Neural progenitor cell (in vitro differentiated cells): Measurements from ENCODE around the gene ALG1. TPM values are rescaled to one million over a fixed set of nuclear protein-coding genes. Genes with fewer than 3 reads are reported as not detected.

Experiments used
- DNase-seq: peaks from one replicate; pipeline ENCODE4 v3.0.0-alpha.2; 2016; ENCODE audit warnings: low spot score
- H2AFZ ChIP-seq: fragments of 200-600 bp; sonication (generic); replicated peaks from 2 replicates; pipeline ENCODE4 v1.6.1; 2016; ENCODE audit warnings: antibody characterized with exemption
- H3F3A ChIP-seq: fragments of 200-600 bp; sonication (generic); 2 replicates; pipeline ENCODE4 v1.6.1; 2016; ENCODE audit warnings: antibody characterized with exemption, low read depth
- H3K27ac ChIP-seq: fragments of 200-600 bp; sonication (generic); 2 replicates; pipeline ENCODE4 v1.5.1; 2016; ENCODE audit warnings: mild to moderate bottlenecking
- H3K27me3 ChIP-seq: fragments of 200-600 bp; sonication (generic); 2 replicates; pipeline ENCODE4 v1.6.1; 2016; ENCODE audit warnings: mild to moderate bottlenecking, moderate library complexity
- H3K36me3 ChIP-seq: fragments of 200-600 bp; sonication (generic); 2 replicates; pipeline ENCODE4 v1.5.1; 2016
- H3K4me1 ChIP-seq: fragments of 200-600 bp; sonication (generic); 2 replicates; pipeline ENCODE4 v1.6.1; 2016; ENCODE audit warnings: mixed run types
- H3K4me2 ChIP-seq: fragments of 200-600 bp; sonication (generic); 2 replicates; pipeline ENCODE4 v1.6.1; 2016
- H3K4me3 ChIP-seq: fragments of 200-600 bp; sonication (generic); 2 replicates; pipeline ENCODE4 v1.5.1; 2016
- H3K79me2 ChIP-seq: fragments of 200-600 bp; sonication (generic); 2 replicates; pipeline ENCODE4 v1.6.1; 2016; ENCODE audit warnings: low read depth
- H3K9ac ChIP-seq: fragments of 200-600 bp; sonication (generic); 2 replicates; pipeline ENCODE4 v1.6.1; 2016
- H3K9me3 ChIP-seq: fragments of 200-600 bp; sonication (generic); 2 replicates; pipeline ENCODE4 v1.5.1; 2016; ENCODE audit warnings: low read depth
- H4K20me1 ChIP-seq: fragments of 200-600 bp; sonication (generic); 2 replicates; pipeline ENCODE4 v1.6.1; 2016; ENCODE audit warnings: low read depth
- H3K27ac Mint-ChIP-seq: 3 replicates; pipeline ENCODE4 v1.8.0; 2021; ENCODE audit warnings: mixed read lengths
- H3K27me3 Mint-ChIP-seq: 2 replicates; pipeline ENCODE4 v1.8.0; 2022; ENCODE audit warnings: low read depth, mild to moderate bottlenecking, inconsistent platforms, moderate library complexity, mixed read lengths; ENCODE audit not compliant: insufficient read depth
- H3K36me3 Mint-ChIP-seq: 3 replicates; pipeline ENCODE4 v1.8.0; 2021; ENCODE audit warnings: mixed read lengths
- H3K4me1 Mint-ChIP-seq: 3 replicates; pipeline ENCODE4 v1.8.0; 2021; ENCODE audit warnings: mixed read lengths
- H3K4me3 Mint-ChIP-seq: 3 replicates; pipeline ENCODE4 v1.8.0; 2021; ENCODE audit warnings: mild to moderate bottlenecking, moderate library complexity, mixed read lengths
- H3K9me3 Mint-ChIP-seq: 3 replicates; pipeline ENCODE4 v1.8.0; 2020; ENCODE audit warnings: mixed read lengths
- EZH2 ChIP-seq: fragments of 200-600 bp; sonication (generic); IDR thresholded peaks from 2 replicates; pipeline ENCODE4 v1.6.1; 2017; ENCODE audit warnings: antibody characterized with exemption, mild to moderate bottlenecking, moderate library complexity
- EZH2phosphoT487 ChIP-seq: fragments of 200-600 bp; sonication (generic); IDR thresholded peaks from 2 replicates; pipeline ENCODE4 v1.6.1; 2017; ENCODE audit warnings: antibody characterized with exemption
- total RNA-seq: library from RNA; depleted of rRNA; stranded (reverse); fragments of >200 nt; gene quantifications from 2 replicates; pipeline ENCODE4 v1.2.3, GENCODE V29; 2015; ENCODE audit warnings: low replicate concordance
- TF ChIP-seq, protein P1 (sequence below): fragments of 200-600 bp; sonication (generic); IDR thresholded peaks from 2 replicates; pipeline ENCODE4 v1.5.1; 2017; ENCODE audit warnings: antibody characterized with exemption, mild to moderate bottlenecking

The ALG1 gene
- total RNA-seq, 1 donor from 2014 or later: 6.1 TPM

DNA sequence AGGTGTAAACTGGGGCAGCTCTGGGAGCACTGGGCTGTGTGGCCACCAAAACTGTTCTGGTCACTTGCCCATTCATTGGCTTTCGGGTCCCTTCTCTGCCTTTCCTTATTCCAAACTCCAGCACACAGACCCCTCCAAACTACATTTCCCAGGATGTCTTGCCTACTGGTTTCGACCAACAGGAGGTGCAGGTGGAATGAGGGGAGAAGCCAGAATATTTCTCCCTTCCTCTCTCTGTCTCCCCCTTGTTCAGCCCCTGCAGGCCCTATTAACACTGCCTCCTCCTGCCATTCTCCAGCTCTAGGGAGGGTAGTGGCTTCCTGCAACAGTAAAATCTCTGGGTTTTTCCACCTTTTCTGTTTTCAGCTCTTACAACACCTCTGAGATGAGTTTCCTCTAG lies 24.7 kb upstream of the ALG1 start:
- no peak overlapping the region for H3K9ac ChIP-seq
- no peaks in the 10 kb centered on the region for H3K9me3 ChIP-seq
- Mint-ChIP-seq H3K4me1 (no peaks in the 10 kb centered on the region), H3K27ac (no peak overlapping the region), H3K36me3 (no peaks in the 10 kb centered on the region), H3K27me3 (no peaks in the 10 kb centered on the region), H3K9me3 (no peaks in the 10 kb centered on the region), H3K4me3 (no peak overlapping the region)
- no peaks in the 10 kb centered on the region for H3K79me2 ChIP-seq
- H2AFZ ChIP-seq: no peak overlapping the region
- H3K4me2 ChIP-seq: no peak overlapping the region
- TF ChIP-seq, protein P1, sequence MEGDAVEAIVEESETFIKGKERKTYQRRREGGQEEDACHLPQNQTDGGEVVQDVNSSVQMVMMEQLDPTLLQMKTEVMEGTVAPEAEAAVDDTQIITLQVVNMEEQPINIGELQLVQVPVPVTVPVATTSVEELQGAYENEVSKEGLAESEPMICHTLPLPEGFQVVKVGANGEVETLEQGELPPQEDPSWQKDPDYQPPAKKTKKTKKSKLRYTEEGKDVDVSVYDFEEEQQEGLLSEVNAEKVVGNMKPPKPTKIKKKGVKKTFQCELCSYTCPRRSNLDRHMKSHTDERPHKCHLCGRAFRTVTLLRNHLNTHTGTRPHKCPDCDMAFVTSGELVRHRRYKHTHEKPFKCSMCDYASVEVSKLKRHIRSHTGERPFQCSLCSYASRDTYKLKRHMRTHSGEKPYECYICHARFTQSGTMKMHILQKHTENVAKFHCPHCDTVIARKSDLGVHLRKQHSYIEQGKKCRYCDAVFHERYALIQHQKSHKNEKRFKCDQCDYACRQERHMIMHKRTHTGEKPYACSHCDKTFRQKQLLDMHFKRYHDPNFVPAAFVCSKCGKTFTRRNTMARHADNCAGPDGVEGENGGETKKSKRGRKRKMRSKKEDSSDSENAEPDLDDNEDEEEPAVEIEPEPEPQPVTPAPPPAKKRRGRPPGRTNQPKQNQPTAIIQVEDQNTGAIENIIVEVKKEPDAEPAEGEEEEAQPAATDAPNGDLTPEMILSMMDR: no peak
- TF ChIP-seq EZH2 (no peak), EZH2phosphoT487 (no peak)
- H3K36me3 ChIP-seq: no peaks in the 10 kb centered on the region
- no peak overlapping the region for H3K4me3 ChIP-seq
- no peak overlapping the region for H3K27ac ChIP-seq
- no peaks in the 10 kb centered on the region for H3K4me1 ChIP-seq
- no peak for DNase-seq
- no peaks in the 10 kb centered on the region for H3F3A ChIP-seq
- no peaks in the 10 kb centered on the region for H4K20me1 ChIP-seq
- no peaks in the 10 kb centered on the region for H3K27me3 ChIP-seq

GRCh38 chr16:5054876-5055865 lies 16.5 kb upstream of the ALG1 start:
- Histone ChIP-seq H3K27ac (no peak overlapping the region), H3K27me3 (no peaks in the 10 kb centered on the region), H3K4me2 (no peak overlapping the region), H3K79me2 (no peaks in the 10 kb centered on the region), H3K4me3 (no peak overlapping the region), H2AFZ (no peak overlapping the region), H3K36me3 (no peaks in the 10 kb centered on the region), H4K20me1 (no peaks in the 10 kb centered on the region), H3K9ac (no peak overlapping the region), H3K4me1 (peaks cover 18% of the 10 kb centered on the region), H3K9me3 (no peaks in the 10 kb centered on the region), H3F3A (peaks cover 23% of the 10 kb centered on the region)
- Mint-ChIP-seq H3K27me3 (peaks cover 2% of the 10 kb centered on the region), H3K4me1 (peaks cover 4% of the 10 kb centered on the region), H3K27ac (no peak overlapping the region), H3K9me3 (no peaks in the 10 kb centered on the region), H3K4me3 (no peak overlapping the region), H3K36me3 (no peaks in the 10 kb centered on the region)
- DNase-seq: no peak
- TF ChIP-seq EZH2 (no peak), EZH2phosphoT487 (no peak)
- TF ChIP-seq, protein P1: no peak

- Histone ChIP-seq H3K27me3 (no peaks in the 10 kb centered on the region), H3K4me2 (no peak overlapping the region), H3K27ac (no peak overlapping the region), H3K36me3 (no peaks in the 10 kb centered on the region), H3K9ac (no peak overlapping the region), H3F3A (peaks cover 27% of the 10 kb centered on the region), H3K4me1 (peaks cover 18% of the 10 kb centered on the region), H4K20me1 (no peaks in the 10 kb centered on the region), H2AFZ (no peak overlapping the region), H3K9me3 (no peaks in the 10 kb centered on the region), H3K4me3 (no peak overlapping the region), H3K79me2 (no peaks in the 10 kb centered on the region)
- Mint-ChIP-seq H3K27ac (no peak overlapping the region), H3K9me3 (no peaks in the 10 kb centered on the region), H3K4me3 (no peak overlapping the region), H3K4me1 (peaks cover 4% of the 10 kb centered on the region), H3K27me3 (peaks cover 2% of the 10 kb centered on the region), H3K36me3 (no peaks in the 10 kb centered on the region)
- peak; percentile 80 for DNase-seq
- TF ChIP-seq EZH2phosphoT487 (no peak), EZH2 (no peak)
- TF ChIP-seq, protein P1: peak; percentile 71
These were observed 15.3 kb upstream of the ALG1 start for GRCh38 chr16:5056352-5056751.
